AG04450 (cell line): ENCODE measurements around the gene CRTC3. TPM values are rescaled to one million over a fixed set of nuclear protein-coding genes. Genes with fewer than 3 reads are reported as not detected.
A peak's percentile ranks its signal among the peaks of the same experiment; 100 is the strongest.

Experiments
- CTCF ChIA-PET: fragments of 300-600, 350-600 bp; formaldehyde crosslinking; extraction: SDS; loops from one replicate; lab custom pipeline; 2022; ENCODE audit warnings: antibody characterized with exemption, inconsistent platforms; lab: Charles Lee
- POLR2A ChIA-PET: fragments of 350-600 bp; formaldehyde crosslinking; extraction: SDS; loops from one replicate; lab custom pipeline; 2021; ENCODE audit warnings: antibody characterized with exemption, inconsistent platforms; lab: Yijun Ruan, JAX
- DNase-seq: peaks from one replicate; pipeline ENCODE4 v3.0.0-alpha.2; 2011; ENCODE audit warnings: low read depth, low spot score
- H3K27ac ChIP-seq: one replicate; pipeline ENCODE4 v1.5.1; 2012; ENCODE audit warnings: low read depth, low read length, control low read depth
- H3K27me3 ChIP-seq: one replicate; pipeline ENCODE4 v1.6.0; 2012; ENCODE audit warnings: low read length; ENCODE audit not compliant: control insufficient read depth, insufficient read depth
- H3K4me3 ChIP-seq: 2 replicates; pipeline ENCODE4 v1.5.1; 2011; ENCODE audit warnings: mild to moderate bottlenecking, low read depth, low read length, control low read depth
- H3K9me3 ChIP-seq: 2 replicates; pipeline ENCODE4 v1.5.1; 2012; ENCODE audit warnings: low read length; ENCODE audit not compliant: control insufficient read depth, insufficient read depth
- polyA plus RNA-seq: library from polyadenylated mRNA; depleted of rRNA; stranded (reverse); fragments of >200 nt; gene quantifications from 2 replicates; pipeline ENCODE4 v1.2.3, GENCODE V29; 2011; rRNA removed
- TF ChIP-seq, protein P1 (sequence below): IDR thresholded peaks from 2 replicates; pipeline ENCODE4 v1.5.1; 2011; ENCODE audit warnings: low read depth, low read length, control low read depth, inconsistent platforms

CRTC3 gene
- polyA plus RNA-seq, 1 experiment = 23.1 TPM

DNA sequence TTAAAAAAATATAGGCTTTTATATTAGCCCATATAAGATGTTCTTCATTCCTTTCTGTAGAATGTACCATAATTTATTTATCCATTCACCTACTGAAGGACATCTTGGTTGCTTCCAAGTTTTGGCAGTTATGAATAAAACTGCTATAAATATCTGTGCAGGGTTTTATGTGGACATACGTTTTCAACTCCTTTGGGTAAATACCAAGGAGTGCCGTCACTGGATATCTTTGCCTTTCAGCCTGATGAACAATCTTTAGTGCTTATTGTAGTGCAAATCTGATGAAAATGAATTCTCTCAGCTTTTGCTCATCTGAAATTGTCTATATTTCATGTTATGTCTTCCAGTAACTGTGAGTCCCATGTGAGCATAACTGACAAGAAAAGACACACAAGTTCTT lies 160.9 kb downstream of the CRTC3 start:
- ChIA-PET POLR2A (no interaction called here), CTCF (interaction anchor here (1.1 to 1.2 kb wide), 2 partner anchors 195 to 371 kb away, joined by 3 to 4 read pairs; no protein-coding TSS in a partner anchor)
- H3K27ac ChIP-seq = no peak overlapping the region
- TF ChIP-seq, protein P1, sequence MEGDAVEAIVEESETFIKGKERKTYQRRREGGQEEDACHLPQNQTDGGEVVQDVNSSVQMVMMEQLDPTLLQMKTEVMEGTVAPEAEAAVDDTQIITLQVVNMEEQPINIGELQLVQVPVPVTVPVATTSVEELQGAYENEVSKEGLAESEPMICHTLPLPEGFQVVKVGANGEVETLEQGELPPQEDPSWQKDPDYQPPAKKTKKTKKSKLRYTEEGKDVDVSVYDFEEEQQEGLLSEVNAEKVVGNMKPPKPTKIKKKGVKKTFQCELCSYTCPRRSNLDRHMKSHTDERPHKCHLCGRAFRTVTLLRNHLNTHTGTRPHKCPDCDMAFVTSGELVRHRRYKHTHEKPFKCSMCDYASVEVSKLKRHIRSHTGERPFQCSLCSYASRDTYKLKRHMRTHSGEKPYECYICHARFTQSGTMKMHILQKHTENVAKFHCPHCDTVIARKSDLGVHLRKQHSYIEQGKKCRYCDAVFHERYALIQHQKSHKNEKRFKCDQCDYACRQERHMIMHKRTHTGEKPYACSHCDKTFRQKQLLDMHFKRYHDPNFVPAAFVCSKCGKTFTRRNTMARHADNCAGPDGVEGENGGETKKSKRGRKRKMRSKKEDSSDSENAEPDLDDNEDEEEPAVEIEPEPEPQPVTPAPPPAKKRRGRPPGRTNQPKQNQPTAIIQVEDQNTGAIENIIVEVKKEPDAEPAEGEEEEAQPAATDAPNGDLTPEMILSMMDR = no peak
- no peaks in the 10 kb centered on the region for H3K27me3 ChIP-seq
- no peak overlapping the region for H3K4me3 ChIP-seq
- DNase-seq = no peak
- H3K9me3 ChIP-seq = peaks cover 3% of the 10 kb centered on the region; the same call in 1 of the 2 replicates

DNA sequence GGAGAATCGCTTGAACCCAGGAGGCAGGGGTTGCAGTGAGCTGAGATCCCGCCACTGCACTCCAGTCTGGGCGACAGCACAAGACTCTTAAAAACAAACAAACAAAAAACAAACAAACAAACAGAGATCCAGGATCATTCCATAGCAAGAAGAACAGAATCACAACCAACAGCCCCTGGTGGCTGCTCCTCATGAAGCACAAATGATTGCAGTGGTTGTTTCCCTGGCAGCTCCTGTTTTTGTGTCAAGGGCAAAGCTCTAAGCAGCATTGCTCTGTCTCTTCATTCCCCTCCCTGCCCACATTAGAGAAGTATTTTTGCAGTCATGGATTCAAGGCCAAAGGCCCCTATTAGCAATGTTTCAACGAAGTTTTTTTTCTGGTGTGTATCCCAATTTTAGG lies 161.6 kb downstream of the CRTC3 start:
- CTCF ChIA-PET = interaction anchor here (1.1 to 1.2 kb wide), 2 partner anchors 195 to 372 kb away, joined by 3 to 4 read pairs; no protein-coding TSS in a partner anchor
- Histone ChIP-seq H3K27ac (no peak overlapping the region), H3K4me3 (no peak overlapping the region), H3K27me3 (no peaks in the 10 kb centered on the region), H3K9me3 (peaks cover 3% of the 10 kb centered on the region; the same call in 1 of the 2 replicates)
- DNase-seq = no peak
- TF ChIP-seq, protein P1 = peak; percentile 23; the same call in 1 of the 2 replicates
- POLR2A ChIA-PET = no interaction called here

DNA sequence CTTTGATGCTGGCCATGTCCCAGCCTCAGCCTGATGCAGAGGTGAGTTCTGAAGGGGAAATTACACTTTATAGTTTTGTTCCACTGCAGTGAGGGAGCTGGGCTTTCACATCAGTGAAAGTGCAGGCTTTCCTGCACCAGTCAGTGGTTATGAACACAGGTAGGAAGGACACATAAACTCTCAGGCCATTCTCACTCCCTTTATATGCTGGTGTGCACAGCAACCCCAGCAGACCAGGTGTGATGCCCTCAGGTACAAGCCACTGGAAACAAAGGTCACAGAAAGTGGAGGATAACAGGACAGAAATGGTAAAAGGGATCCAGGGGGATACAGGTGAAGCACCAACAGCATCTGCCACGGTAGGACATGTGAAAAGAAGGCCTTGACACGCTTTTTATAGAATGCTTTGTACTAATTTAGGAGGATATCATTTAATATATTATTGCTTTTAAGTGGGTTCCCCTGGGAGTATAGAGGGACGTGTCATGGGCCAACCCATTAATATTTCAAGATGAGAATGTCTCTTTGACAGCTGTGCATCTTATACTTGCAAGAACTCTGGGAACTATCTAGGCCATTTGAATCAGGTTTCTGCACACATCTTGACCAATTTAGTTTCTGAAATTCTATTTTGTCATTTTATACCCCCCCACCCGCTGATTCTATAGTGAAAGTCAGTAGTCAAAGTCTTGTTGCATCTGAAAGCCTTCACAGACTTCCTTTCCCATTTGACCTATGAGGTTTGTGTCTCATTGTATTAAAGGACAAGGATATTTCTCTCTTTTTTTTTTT lies 162.5 kb downstream of the CRTC3 start:
- POLR2A ChIA-PET = no interaction called here
- no peak for DNase-seq
- H3K27me3 ChIP-seq = no peaks in the 10 kb centered on the region
- H3K27ac ChIP-seq = no peak overlapping the region
- peaks cover 3% of the 10 kb centered on the region; the same call in 1 of the 2 replicates for H3K9me3 ChIP-seq
- TF ChIP-seq, protein P1 = no peak
- H3K4me3 ChIP-seq = no peak overlapping the region
- CTCF ChIA-PET = interaction anchor here (0.9 to 1.2 kb wide), 2 partner anchors 74 to 373 kb away, joined by 3 read pairs; no protein-coding TSS in a partner anchor

Other genes with a start within 250 kb of the CRTC3 start
- 1.1 and 2.3 TPM in 2 replicates for gene ZNF774, start 177.6 kb upstream of the CRTC3 start, polyA plus RNA-seq
- gene IQGAP1, start 141.7 kb upstream of the CRTC3 start, polyA plus RNA-seq = 141 and 170 TPM in 2 replicates
- 1.7 and 2.1 TPM in 2 replicates for gene BLM, start 187.4 kb downstream of the CRTC3 start, polyA plus RNA-seq